Measurements from ENCODE around the gene IFT57. TPM values are rescaled to one million over a fixed set of nuclear protein-coding genes. Genes with fewer than 3 reads are reported as not detected.

The IFT57 gene
- total and polyA plus RNA-seq, 2 donors (not counting 1 experiment from before 2014, with no cell fraction given), result 53.6 to 94.4 TPM

- Mint-ChIP-seq H3K9me3 (ENCODE audit: insufficient read depth) (no peaks in the 10 kb centered on the region), H3K27me3 (no peaks in the 10 kb centered on the region), H3K27ac (peak overlapping the region; percentile 85), H3K4me1 (peaks cover 95% of the 10 kb centered on the region), H3K4me3 (peak overlapping the region; percentile 62)
- Histone ChIP-seq H3K9ac (ENCODE audit: low read length) (peak overlapping the region; percentile 43), H3K4me3 (ENCODE audit: control extremely low read depth in 1 of 5, extremely low read depth in 1 of 5, insufficient read depth in 1 of 5, low read depth in 2 of 5, low read length in 4 of 5) (peak overlapping the region in 2 of 5 experiments; percentile 2 to 25), H3K36me3 (replicated peaks in 1 of 2; ENCODE audit: control extremely low read depth in 1 of 2, control insufficient read depth in 1 of 2, extremely low read depth in 1 of 2, insufficient read depth in 2 of 2, low read length in 1 of 2) (peaks cover 0 to 28% of the 10 kb centered on the region in 2 experiments), H3K4me1 (ENCODE audit: control insufficient read depth in 2 of 2, insufficient read depth in 2 of 2, low read length in 2 of 2) (peaks cover 82 to 85% of the 10 kb centered on the region in 2 donors), H4K20me1 (ENCODE audit: control insufficient read depth, insufficient read depth, low read length, poor library complexity, severe bottlenecking) (no peaks in the 10 kb centered on the region), H3K9me3 (ENCODE audit: control extremely low read depth in 1 of 3, control insufficient read depth in 2 of 3, insufficient read depth in 1 of 3, low read length in 2 of 3) (peaks cover 0 to 6% (median 0%) of the 10 kb centered on the region in 3 donors), H2AFZ (ENCODE audit: insufficient read depth, low read depth, low read length, poor library complexity, severe bottlenecking) (no peak overlapping the region), H3K4me2 (replicated peaks; ENCODE audit: low read depth, low read length, poor library complexity, severe bottlenecking) (peak overlapping the region; percentile 79), H3K27ac (ENCODE audit: low read length in 2 of 2) (peak overlapping the region; percentile 91 to 99), H3K27me3 (replicated peaks in 1 of 4; ENCODE audit: control extremely low read depth in 1 of 4, control insufficient read depth in 3 of 4, insufficient read depth in 4 of 4, low read length in 3 of 4) (no peaks in the 10 kb centered on the region), H3K79me2 (ENCODE audit: control insufficient read depth, insufficient read depth, low read length) (peaks cover 74% of the 10 kb centered on the region)
- peak; percentile 62 for DNase-seq
- TF ChIP-seq EZH2 (IDR thresholded peaks at IDR 0.05; ENCODE audit: borderline replicate concordance, insufficient read depth, low read depth, low read length, poor library complexity, severe bottlenecking) (no peak), CTCF (IDR thresholded peaks at IDR 0.05) (no peak)
- intact Hi-C loops (cut with micrococcal nuclease), result loop anchor here (1.0 to 10.0 kb wide), 2 partner anchors 9 to 50 kb away; no protein-coding TSS in a partner anchor
- no CpG with 5 or more reads among the region's 1 CpG for WGBS (ENCODE audit: insufficient coverage)
- ATAC-seq (ENCODE audit: low read depth), result peak; percentile 46
- ChIA-PET CTCF (interaction anchor here (0.7 to 1.2 kb wide), 3 partner anchors 10 to 273 kb away, joined by 3 read pairs; no protein-coding TSS in a partner anchor), POLR2A (interaction anchor here (0.8 to 2.0 kb wide), 4 partner anchors 8 to 88 kb away, joined by 3 to 11 read pairs (median 6); partner anchors contain the start of genes CD47 and IFT57)
Measured at GRCh38 chr3:108134555-108134880, 87.7 kb downstream of the IFT57 start.

GRCh38 chr3:108133858-108134554, 88.2 kb downstream of the IFT57 start:
- Histone ChIP-seq H3K4me1 (ENCODE audit: control insufficient read depth in 2 of 2, insufficient read depth in 2 of 2, low read length in 2 of 2) (peaks cover 87 to 91% of the 10 kb centered on the region in 2 donors), H4K20me1 (ENCODE audit: control insufficient read depth, insufficient read depth, low read length, poor library complexity, severe bottlenecking) (no peaks in the 10 kb centered on the region), H3K36me3 (replicated peaks in 1 of 2; ENCODE audit: control extremely low read depth in 1 of 2, control insufficient read depth in 1 of 2, extremely low read depth in 1 of 2, insufficient read depth in 2 of 2, low read length in 1 of 2) (peaks cover 0 to 29% of the 10 kb centered on the region in 2 experiments), H3K4me2 (replicated peaks; ENCODE audit: low read depth, low read length, poor library complexity, severe bottlenecking) (peak overlapping the region; percentile 79), H3K27me3 (replicated peaks in 1 of 4; ENCODE audit: control extremely low read depth in 1 of 4, control insufficient read depth in 3 of 4, insufficient read depth in 4 of 4, low read length in 3 of 4) (no peaks in the 10 kb centered on the region), H3K9me3 (ENCODE audit: control extremely low read depth in 1 of 3, control insufficient read depth in 2 of 3, insufficient read depth in 1 of 3, low read length in 2 of 3) (peaks cover 0 to 6% (median 0%) of the 10 kb centered on the region in 3 donors), H3K9ac (ENCODE audit: low read length) (peak overlapping the region; percentile 43), H3K27ac (ENCODE audit: low read length in 2 of 2) (peak overlapping the region; percentile 91 to 99), H3K4me3 (ENCODE audit: control extremely low read depth in 1 of 5, extremely low read depth in 1 of 5, insufficient read depth in 1 of 5, low read depth in 2 of 5, low read length in 4 of 5) (peak overlapping the region in 2 of 5 experiments; percentile 2 to 25), H3K79me2 (ENCODE audit: control insufficient read depth, insufficient read depth, low read length) (peaks cover 79% of the 10 kb centered on the region), H2AFZ (ENCODE audit: insufficient read depth, low read depth, low read length, poor library complexity, severe bottlenecking) (no peak overlapping the region)
- CTCF ChIA-PET, result interaction anchor here (0.7 to 1.2 kb wide), 4 partner anchors 11 to 274 kb away, joined by 3 read pairs; no protein-coding TSS in a partner anchor
- Mint-ChIP-seq H3K27ac (peak overlapping the region; percentile 85), H3K4me1 (peaks cover 96% of the 10 kb centered on the region), H3K4me3 (peak overlapping the region; percentile 62), H3K27me3 (no peaks in the 10 kb centered on the region), H3K9me3 (ENCODE audit: insufficient read depth) (no peaks in the 10 kb centered on the region)
- no peak for DNase-seq
- TF ChIP-seq CTCF (IDR thresholded peaks at IDR 0.05) (no peak), EZH2 (IDR thresholded peaks at IDR 0.05; ENCODE audit: borderline replicate concordance, insufficient read depth, low read depth, low read length, poor library complexity, severe bottlenecking) (no peak)
- intact Hi-C loops (cut with micrococcal nuclease), result loop anchor here (1.0 to 10.0 kb wide), 2 partner anchors 9 to 51 kb away; no protein-coding TSS in a partner anchor
- WGBS (ENCODE audit: insufficient coverage), result no CpG with 5 or more reads among the region's 5 CpGs
- ATAC-seq (ENCODE audit: low read depth), result peak; percentile 19
- POLR2A ChIA-PET, result interaction anchor here (0.8 to 2.0 kb wide), 4 partner anchors 8 to 88 kb away, joined by 3 to 11 read pairs (median 6); partner anchors contain the start of genes CD47 and IFT57

Data from B cell (primary cell).